Upper lobe of right lung (tissue), 1 donor: Measurements from ENCODE around the gene CTSH. TPM values are rescaled to one million over a fixed set of nuclear protein-coding genes. Genes with fewer than 3 reads are reported as not detected.
"Not testable (repeated sequence)": the region's sequence is repeated elsewhere in the genome, so short reads cannot be mapped to it uniquely, and the experiment has no call there.

Experiments used
- ATAC-seq: fragments of 200-7000 bp; cut with Tn5 transposase; one replicate; pipeline ENCODE4 v1.9.1; 2020; ENCODE audit warnings: mild to moderate bottlenecking, moderate library complexity
- DNase-seq: peaks from one replicate; pipeline ENCODE4 v3.0.0-alpha.2; 2020
- H3K27ac ChIP-seq: fragments of 200-600 bp; one replicate; pipeline ENCODE4 v1.8.0; 2022
- H3K27me3 ChIP-seq: fragments of 200-600 bp; one replicate; pipeline ENCODE4 v1.8.0; 2022; ENCODE audit warnings: mild to moderate bottlenecking
- H3K36me3 ChIP-seq: fragments of 200-600 bp; one replicate; pipeline ENCODE4 v1.8.0; 2022
- H3K4me1 ChIP-seq: fragments of 200-600 bp; one replicate; pipeline ENCODE4 v1.8.0; 2022
- H3K4me3 ChIP-seq: fragments of 200-600 bp; one replicate; pipeline ENCODE4 v1.8.0; 2022; ENCODE audit warnings: mild to moderate bottlenecking
- H3K9me3 ChIP-seq: fragments of 200-600 bp; one replicate; pipeline ENCODE4 v1.8.0; 2022
- CTCF ChIP-seq: fragments of 200-600 bp; IDR thresholded peaks from one replicate; pipeline ENCODE4 v1.8.0; 2022; ENCODE audit warnings: antibody characterized with exemption
- intact Hi-C: fragments of 100-400 bp; cut with DNase I; formaldehyde crosslinking; loops from one replicate; pipeline ENCODE4 v1.11.0; 2022
- total RNA-seq: library from RNA; stranded (reverse); fragmentation: NEBNext Ultra II Directional; extraction: Animal tissue kit (Norgen Biotek cat#: 25700); gene quantifications from one replicate; pipeline ENCODE4 v1.2.1, GENCODE V29; 2021
- donor health status: DM: no; HTN: yes; CAD: no; lungs with severe emphysema.

Gene CTSH
- total RNA-seq, 1 donor from 2014 or later = 1,018 TPM

- DNase-seq (no peak), ATAC-seq (no peak)
- peaks cover 49% of the 10 kb centered on the region for H3K36me3 ChIP-seq
- H3K27me3 ChIP-seq = no peaks in the 10 kb centered on the region
- H3K4me1 ChIP-seq = peaks cover 52% of the 10 kb centered on the region
- intact Hi-C loops = no loop called here
- H3K9me3 ChIP-seq = no peaks in the 10 kb centered on the region
- H3K4me3 ChIP-seq = no peak overlapping the region
- no peak overlapping the region for H3K27ac ChIP-seq
- no peak for TF ChIP-seq CTCF
Observed at GRCh38 chr15:78880242-78880533, 64.7 kb downstream of the CTSH start.

GRCh38 chr15:78879517-78880241, 65.2 kb downstream of the CTSH start:
- H3K27ac ChIP-seq = no peak overlapping the region
- intact Hi-C loops = no loop called here
- H3K36me3 ChIP-seq = peaks cover 44% of the 10 kb centered on the region
- no peaks in the 10 kb centered on the region for H3K9me3 ChIP-seq
- TF ChIP-seq CTCF = no peak
- DNase-seq (no peak), ATAC-seq (no peak)
- H3K27me3 ChIP-seq = no peaks in the 10 kb centered on the region
- H3K4me1 ChIP-seq = peaks cover 54% of the 10 kb centered on the region
- no peak overlapping the region for H3K4me3 ChIP-seq

DNA sequence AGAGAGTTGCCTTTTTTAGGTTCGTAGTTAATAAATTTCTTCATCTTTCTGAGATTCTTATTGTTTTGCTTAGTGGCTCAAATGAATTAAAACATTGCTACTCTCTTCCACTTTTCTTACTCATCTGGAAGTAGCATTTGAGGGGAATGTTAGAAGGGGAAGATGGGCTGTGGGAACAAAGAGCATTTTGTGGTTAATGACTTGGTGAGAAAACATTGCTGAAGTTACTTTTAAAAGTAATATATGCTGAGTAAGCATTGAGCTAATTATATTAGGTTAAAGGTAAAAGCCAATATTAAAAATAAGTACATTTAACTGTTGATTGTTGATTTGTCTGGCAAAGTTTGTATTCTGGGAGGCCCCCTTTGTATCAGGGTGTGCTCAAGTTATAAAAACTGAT, 66.5 kb downstream of the CTSH start:
- intact Hi-C loops = no loop called here
- Histone ChIP-seq H3K27ac (no peak overlapping the region), H3K36me3 (peaks cover 33% of the 10 kb centered on the region), H3K4me3 (no peak overlapping the region), H3K4me1 (peaks cover 55% of the 10 kb centered on the region), H3K9me3 (no peaks in the 10 kb centered on the region), H3K27me3 (no peaks in the 10 kb centered on the region)
- ATAC-seq = no peak
- no peak for DNase-seq
- no peak for TF ChIP-seq CTCF

DNA sequence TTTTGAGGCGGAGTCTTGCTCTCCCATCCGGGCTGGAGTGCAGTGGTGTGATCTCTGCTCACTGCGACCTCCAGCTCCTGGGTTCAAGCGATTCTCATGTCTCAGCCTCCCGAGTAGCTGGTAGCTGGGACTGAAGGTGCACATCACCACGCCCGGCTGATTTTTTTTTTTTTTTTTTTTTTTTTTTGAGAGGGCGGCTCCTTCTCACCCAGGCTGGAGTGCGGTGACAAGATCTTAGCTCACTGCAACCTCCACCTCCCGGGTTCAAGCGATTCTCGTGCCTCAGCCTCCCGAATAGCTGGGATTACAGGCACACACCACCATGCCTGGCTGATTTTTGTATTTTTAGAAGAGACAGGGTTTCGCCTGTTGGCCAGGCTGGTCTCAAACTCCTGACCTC, 67.9 kb downstream of the CTSH start:
- H3K9me3 ChIP-seq, DNase-seq, intact Hi-C loops, H3K4me3 ChIP-seq, H3K27me3 ChIP-seq, H3K27ac ChIP-seq, ATAC-seq: not testable (repeated sequence)
- Histone ChIP-seq H3K4me1 (peaks cover 46% of the 10 kb centered on the region), H3K36me3 (peaks cover 19% of the 10 kb centered on the region)

DNA sequence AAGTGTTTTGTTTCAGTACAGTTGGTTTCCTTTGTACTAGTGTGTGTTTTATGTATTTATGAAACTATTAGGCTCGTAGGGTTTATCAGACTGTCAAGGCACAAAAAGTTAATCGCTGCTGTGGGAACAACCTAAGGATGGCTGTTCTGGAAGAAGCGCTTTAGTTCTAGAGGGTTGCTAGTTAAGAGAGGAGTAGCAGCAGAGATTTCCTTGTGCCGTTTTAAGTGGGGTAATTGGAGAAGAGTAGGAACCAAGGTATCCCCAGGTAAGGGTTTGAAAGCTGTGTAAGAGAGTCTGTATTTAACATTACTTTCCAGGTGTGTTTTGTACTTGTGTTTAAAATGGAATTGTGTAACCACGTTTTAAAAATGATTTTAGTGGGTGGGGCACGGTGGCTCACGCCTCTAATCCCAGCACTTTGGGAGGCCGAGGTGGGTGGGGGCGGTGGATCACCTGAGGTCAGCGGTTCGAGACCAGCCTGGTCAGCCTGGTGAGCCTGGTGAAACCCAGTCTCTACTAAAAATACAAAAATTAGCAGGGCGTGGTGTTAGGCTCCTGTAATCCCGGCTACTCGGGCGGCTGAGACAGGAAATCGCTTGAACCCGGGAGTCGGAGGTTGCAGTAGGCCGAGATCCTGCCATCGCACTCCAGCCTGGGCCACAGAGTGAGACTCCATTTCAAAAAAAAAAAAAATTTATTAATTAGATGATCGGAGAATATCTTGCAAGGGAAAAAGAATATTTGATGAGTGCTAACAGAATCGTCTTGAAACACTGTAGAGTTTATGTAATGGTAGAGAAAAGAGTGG, 69.5 kb downstream of the CTSH start:
- ATAC-seq (no peak), DNase-seq (no peak)
- peaks cover 43% of the 10 kb centered on the region for H3K4me1 ChIP-seq
- intact Hi-C loops = no loop called here
- peak overlapping the region; percentile 99 for H3K27ac ChIP-seq
- no peak for TF ChIP-seq CTCF
- peaks cover 3% of the 10 kb centered on the region for H3K36me3 ChIP-seq
- peak overlapping the region; percentile 74 for H3K4me3 ChIP-seq
- no peaks in the 10 kb centered on the region for H3K9me3 ChIP-seq
- H3K27me3 ChIP-seq = no peaks in the 10 kb centered on the region
